Measurements from ENCODE around the gene KCNN3.

DNA sequence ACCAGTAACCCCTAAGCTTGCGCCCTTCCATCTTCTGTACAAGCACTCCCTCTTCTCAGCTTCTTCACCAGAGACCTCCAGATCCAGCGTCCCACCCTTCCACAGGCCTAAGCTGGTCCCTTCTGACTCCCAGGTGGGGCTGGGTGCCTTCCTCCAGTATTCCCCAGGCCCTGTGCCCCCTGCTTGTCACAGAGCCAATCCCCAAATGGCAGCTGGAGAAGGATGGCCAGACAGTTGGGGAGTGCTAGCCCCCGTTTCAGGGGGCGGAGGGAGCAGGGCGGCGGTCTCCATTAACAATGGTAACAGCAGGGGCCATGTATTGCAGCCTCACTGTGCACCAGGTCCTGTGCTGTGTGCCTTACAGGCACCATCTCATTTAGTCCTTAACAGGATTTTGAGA lies 85.7 kb downstream of the KCNN3 start:
- TF ChIP-seq, protein P1, sequence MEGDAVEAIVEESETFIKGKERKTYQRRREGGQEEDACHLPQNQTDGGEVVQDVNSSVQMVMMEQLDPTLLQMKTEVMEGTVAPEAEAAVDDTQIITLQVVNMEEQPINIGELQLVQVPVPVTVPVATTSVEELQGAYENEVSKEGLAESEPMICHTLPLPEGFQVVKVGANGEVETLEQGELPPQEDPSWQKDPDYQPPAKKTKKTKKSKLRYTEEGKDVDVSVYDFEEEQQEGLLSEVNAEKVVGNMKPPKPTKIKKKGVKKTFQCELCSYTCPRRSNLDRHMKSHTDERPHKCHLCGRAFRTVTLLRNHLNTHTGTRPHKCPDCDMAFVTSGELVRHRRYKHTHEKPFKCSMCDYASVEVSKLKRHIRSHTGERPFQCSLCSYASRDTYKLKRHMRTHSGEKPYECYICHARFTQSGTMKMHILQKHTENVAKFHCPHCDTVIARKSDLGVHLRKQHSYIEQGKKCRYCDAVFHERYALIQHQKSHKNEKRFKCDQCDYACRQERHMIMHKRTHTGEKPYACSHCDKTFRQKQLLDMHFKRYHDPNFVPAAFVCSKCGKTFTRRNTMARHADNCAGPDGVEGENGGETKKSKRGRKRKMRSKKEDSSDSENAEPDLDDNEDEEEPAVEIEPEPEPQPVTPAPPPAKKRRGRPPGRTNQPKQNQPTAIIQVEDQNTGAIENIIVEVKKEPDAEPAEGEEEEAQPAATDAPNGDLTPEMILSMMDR (conservative IDR thresholded peaks at IDR 0.05): no peak
- no peak for TF ChIP-seq ZFX (IDR thresholded peaks at IDR 0.05)
